Endometrium (tissue), 2 donors: ENCODE measurements around the gene OGA.

Experiments
- FAIRE-seq: peaks from 2 replicates; lab custom pipeline; 2012; peaks lifted over from hg19 to GRCh38; lab: Jason Lieb, UNC
- donor health status: control.
- donor health status: control.

Gene OGA

GRCh38 chr10:101835362-101835761 is 17.1 kb upstream of the OGA start:
- FAIRE-seq, result no peak

GRCh38 chr10:101834341-101834740 is 16.1 kb upstream of the OGA start:
- no peak for FAIRE-seq

GRCh38 chr10:101833466-101833865 is 15.2 kb upstream of the OGA start:
- FAIRE-seq, result no peak

- FAIRE-seq, result no peak
These were observed 14.1 kb upstream of the OGA start for GRCh38 chr10:101832325-101832771.

GRCh38 chr10:101831169-101831811 is 13.0 kb upstream of the OGA start:
- no peak for FAIRE-seq

GRCh38 chr10:101830322-101831168 is 12.3 kb upstream of the OGA start:
- FAIRE-seq, result peak; percentile 62

- FAIRE-seq, result no peak
These were observed 11.5 kb upstream of the OGA start for GRCh38 chr10:101829561-101830315.

- no peak for FAIRE-seq
These were observed 10.7 kb upstream of the OGA start for GRCh38 chr10:101828766-101829551.

- no peak for FAIRE-seq
These were observed 9.8 kb upstream of the OGA start for GRCh38 chr10:101827919-101828600.

- FAIRE-seq, result no peak
These were observed 8.7 kb upstream of the OGA start for GRCh38 chr10:101826852-101827434.

- FAIRE-seq, result no peak
These were observed 6.5 kb upstream of the OGA start for GRCh38 chr10:101824736-101825135.

GRCh38 chr10:101818872-101819633 is 809 bp upstream of the OGA start:
- FAIRE-seq, result no peak

GRCh38 chr10:101817337-101818118 is 716 bp downstream of the OGA start:
- FAIRE-seq, result peak; percentile 18

- no peak for FAIRE-seq
These were observed 1.3 kb downstream of the OGA start for GRCh38 chr10:101816913-101817336.

- no peak for FAIRE-seq
These were observed 1.9 kb downstream of the OGA start for GRCh38 chr10:101816376-101816775.

- FAIRE-seq, result no peak
These were observed 3.7 kb downstream of the OGA start for GRCh38 chr10:101814466-101815071.

- no peak for FAIRE-seq
These were observed 5.6 kb downstream of the OGA start for GRCh38 chr10:101812606-101813005.

GRCh38 chr10:101807158-101807557 is 11.1 kb downstream of the OGA start:
- no peak for FAIRE-seq

GRCh38 chr10:101803511-101803910 is 14.7 kb downstream of the OGA start:
- FAIRE-seq, result no peak
